ENCODE data around the gene ABCA6.
"Not testable (repeated sequence)": the region's sequence is repeated elsewhere in the genome, so short reads cannot be mapped to it uniquely, and the experiment has no call there.

The ABCA6 gene

DNA sequence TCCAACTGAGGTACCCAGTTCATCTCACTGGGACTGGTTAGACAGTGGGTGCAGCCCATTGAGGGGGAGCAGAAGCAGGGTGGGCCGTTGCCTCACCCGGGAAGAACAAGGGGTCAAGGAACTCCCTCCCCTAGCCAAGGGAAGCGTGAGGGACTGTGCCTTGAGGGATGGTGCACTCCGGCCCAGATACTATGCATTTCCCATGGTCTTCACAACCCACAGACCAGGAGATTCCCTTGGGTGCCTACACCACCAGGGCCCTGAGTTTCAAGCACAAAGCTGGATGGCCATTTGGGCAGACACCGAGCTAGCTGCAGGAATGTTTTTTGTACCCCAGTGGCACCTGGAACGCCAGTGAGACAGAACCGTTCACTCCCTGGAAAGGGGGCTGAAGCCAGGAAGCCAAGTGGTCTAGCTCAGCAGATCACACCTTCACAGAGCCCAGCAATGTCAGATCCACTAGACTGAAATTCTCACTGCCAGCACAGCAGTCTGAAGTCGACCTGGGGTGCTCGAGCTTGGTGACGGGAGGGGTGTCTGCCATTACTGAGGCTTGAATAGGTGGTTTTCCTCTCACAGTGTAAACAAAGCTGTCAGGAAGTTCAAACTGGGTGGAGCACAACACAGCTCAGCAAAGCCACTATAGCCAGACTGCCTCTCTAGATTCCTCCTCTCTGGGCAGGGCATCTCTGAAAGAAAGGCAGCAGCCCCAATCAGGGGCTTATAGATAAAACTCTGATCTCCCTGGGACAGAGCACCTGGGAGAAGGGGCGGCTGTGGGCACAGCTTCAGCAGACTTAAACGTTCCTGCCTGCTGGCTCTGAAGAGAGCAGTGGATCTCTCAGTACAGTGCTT lies 71.1 kb downstream of the ABCA6 start:
- not testable (repeated sequence) for DNase-seq

DNA sequence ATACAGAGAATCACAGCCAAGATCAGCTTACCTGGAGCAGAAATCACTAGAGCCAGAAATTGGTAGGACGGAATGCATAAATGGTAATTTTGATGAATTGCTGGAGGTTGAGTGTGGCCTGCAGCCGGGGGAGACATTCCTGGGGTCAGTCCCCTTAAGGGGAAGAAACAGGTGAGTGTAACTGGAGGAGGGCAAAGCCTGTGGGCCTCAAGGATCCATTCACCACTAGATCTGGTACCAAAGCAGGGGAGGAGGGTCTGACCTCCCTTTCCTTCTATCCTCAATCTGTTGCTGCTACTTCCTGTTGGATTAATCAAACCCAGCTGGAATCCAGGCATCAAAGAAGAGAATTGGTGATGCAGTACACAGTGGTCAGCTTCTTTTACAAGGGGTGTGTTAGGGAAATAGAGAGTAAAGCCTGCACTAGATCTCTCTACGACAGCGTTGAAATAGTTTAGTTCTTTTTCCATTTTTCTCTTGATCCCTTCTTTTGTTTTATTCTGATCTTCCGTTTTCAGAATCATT lies 72.4 kb downstream of the ABCA6 start:
- DNase-seq = no peak

DNA sequence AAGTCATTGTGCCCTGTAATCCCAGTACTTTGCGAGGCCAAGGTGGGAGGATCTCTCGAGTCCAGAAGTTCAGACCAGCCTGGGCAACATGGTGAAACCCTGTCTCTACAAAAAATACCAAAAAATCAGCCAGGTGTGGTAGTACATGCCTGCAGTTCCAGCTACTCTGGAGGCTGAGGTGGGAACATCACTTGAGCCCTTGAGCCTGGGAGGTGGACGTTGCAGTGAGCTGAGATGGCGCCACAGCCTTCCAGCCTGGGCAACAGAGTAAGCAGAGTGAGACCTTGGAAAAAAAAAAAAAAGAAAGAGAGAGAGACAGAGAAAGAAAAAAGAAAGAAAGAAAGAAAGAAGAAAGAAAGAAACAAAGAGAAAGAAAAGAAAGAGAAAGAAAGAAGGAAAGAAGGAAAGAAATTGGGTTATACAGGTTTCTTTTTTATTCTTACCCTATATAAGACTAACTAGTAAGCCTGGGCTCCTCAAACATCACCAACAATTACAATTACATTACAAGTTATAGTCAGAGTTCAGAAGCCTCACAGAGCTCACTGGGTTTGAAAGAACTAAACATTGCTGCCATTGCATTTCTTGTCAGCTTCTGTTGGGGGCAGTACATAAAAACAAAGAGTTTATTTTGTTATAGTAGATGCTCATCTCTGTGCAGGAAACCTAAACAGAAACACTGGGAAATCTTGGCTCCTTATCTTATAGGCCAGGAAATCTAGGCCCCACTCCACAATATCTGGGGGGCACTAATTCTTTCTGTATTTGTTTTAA lies 74.2 kb downstream of the ABCA6 start:
- no peak for DNase-seq

- DNase-seq = peak; percentile 55
Observed at GRCh38 chr17:69066482-69066881, 75.2 kb downstream of the ABCA6 start.

DNA sequence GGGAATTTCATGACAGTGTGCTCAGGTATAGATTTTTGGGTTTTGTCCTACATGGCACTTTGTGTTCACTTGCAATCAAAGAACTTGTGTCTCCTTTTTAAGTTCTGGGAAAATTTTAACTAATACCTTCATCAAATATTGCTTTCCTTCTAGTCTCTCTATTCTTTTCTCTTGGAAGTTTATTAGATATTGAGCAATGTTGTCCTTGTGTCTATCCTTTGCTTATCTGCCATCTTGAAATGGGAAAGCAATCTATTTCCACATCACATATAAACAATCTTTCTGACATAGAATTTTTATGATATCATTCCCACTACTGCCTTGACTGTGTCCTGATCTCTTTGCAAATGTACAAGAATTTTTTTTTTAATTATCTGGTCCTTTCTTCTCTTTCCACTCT lies 76.6 kb downstream of the ABCA6 start:
- no peak for DNase-seq

GRCh38 chr17:69064476-69064875 lies 77.2 kb downstream of the ABCA6 start:
- peak; percentile 53 for DNase-seq

- DNase-seq = peak; percentile 82
Observed at GRCh38 chr17:69064001-69064400, 77.7 kb downstream of the ABCA6 start.

- no peak for DNase-seq
Observed at GRCh38 chr17:69062860-69063581, 78.7 kb downstream of the ABCA6 start.

GRCh38 chr17:69061721-69062556 lies 79.8 kb downstream of the ABCA6 start:
- DNase-seq = no peak

DNA sequence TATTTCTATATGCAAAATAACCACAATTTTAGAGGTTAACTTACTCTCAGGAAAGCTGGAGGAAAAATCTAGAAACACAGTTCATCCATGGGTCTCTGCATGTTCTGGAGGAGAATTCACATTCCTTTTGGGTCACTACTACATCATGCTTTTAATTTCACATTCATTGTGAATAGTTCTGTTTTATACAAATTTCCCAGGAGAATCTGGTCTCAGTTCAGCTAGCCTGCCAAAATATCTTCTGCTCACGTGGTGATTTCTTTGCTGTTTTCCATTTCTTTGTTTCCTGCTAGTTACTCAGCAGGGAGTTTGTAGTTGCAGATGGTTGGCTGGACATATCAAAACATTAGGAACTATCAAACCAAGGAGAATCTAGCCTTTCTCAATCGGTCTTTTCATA lies 80.9 kb downstream of the ABCA6 start, which contains the start of gene ABCA9:
Gene ABCA9 (minus strand): TSS at position 106 of the 400 bp plus-strand sequence. CDS start 9,801 bp downstream, outside the sequence.
- DNase-seq = peak; percentile 54

DNA sequence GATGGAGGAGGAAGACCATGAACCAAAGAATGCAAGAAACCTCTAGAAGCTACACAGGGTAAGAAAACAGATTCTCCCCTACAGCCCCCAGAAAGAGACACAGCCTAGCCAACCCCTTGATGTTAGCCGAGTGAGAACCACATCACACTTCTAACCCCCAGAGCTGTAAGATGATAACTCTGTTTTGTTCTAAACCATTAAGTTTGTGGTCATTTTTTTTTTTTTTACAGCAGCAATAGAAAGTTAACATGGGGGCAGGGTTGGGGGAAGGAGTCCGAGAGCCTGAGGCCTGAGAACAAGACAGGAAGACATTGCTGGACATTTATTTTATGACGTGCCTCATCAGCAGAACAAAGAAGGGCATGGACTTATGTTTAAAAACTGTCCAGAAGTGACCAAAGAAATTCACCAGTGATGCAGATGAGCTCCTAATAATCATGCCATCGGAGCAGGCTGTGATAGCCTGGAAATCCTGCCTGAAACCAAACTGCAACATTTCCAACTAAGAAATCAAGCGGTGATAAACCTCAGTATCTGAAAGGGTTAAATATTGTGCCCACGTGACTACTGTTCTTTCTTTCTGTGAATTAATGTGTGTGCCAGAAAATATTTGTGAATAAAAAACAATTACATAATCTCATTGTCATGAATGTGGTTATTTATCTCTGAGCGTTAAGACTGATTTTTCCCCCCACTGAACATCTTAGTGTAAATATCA lies 82.1 kb downstream of the ABCA6 start:
- DNase-seq = no peak

DNA sequence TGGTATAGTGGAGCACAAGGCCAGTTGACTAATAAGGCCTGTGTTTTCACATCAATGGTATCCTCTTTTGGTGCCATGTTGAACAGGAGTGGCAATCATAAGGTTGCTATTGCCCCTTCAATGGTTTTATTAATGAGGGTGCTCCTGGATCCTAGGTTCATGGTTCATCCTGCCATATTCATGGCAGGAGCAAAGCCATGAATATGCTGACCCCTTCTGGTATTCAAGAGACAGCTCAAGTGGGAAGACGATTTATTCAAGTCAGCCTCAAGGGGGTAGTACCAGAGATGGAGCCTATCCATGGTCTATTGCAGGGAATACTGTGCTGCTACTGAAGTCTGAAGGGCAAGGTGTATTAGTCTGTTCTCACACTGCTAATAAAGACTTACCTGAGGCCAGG lies 83.5 kb downstream of the ABCA6 start:
- DNase-seq = peak; percentile 19

- peak; percentile 53 for DNase-seq
Observed at GRCh38 chr17:69057280-69057679, 84.4 kb downstream of the ABCA6 start.

GRCh38 chr17:69056179-69056823 lies 85.4 kb downstream of the ABCA6 start:
- no peak for DNase-seq

DNA sequence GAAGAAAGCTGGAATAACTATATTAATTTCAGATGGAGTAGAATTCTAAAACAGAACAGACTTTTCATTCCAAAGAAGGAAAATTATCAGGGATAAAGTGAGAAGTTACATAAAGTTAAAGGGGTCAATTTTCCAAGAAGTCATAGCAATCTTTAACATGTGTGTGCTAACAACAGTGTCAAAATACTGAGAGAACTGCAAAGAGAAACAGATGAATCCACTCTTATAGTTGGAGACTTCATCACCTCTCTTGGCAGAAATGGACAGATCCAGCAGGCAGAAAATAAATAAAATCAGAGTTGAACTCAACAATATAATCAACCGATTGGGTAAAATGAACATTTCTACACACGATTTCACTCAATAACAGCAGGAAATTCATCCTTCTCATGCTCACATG lies 86.4 kb downstream of the ABCA6 start:
- no peak for DNase-seq

GRCh38 chr17:69050999-69051775 lies 90.5 kb downstream of the ABCA6 start:
- peak; percentile 42 for DNase-seq

GRCh38 chr17:69048634-69049033 lies 93.1 kb downstream of the ABCA6 start:
- no peak for DNase-seq

- DNase-seq = peak; percentile 92
Observed at GRCh38 chr17:69047368-69048263, 94.1 kb downstream of the ABCA6 start.
